GM19468 (cell line): ENCODE data around the gene ADK.

ENCODE experiments used
- ATAC-seq: cut with Tn5 transposase; IDR thresholded peaks from one replicate; pipeline ENCODE4 v1.9.1; 2021; ENCODE audit warnings: mild to moderate bottlenecking, moderate library complexity, moderate number of reproducible peaks; ENCODE audit not compliant: unreplicated experiment; ENCODE audit errors: extremely low read depth

The ADK gene

DNA sequence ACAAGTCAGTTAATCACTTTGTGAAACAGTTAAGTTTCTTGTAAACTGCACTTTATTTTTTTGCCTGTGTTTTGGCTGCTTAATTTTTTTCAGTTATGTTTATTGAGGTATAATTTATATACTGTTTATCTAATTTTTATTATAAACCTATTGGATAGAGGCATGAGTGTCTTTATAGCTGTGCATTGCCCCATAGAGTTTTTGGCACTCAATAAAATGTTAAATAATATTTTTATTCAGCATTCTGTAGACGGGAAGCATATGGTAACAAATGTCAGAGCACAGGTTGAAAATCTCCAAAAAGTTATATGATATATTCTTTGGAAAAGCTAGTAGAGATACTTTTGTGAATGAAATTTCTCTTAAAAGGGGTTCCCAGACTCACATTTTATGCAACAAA lies 431.5 kb downstream of the ADK start:
- no peak for ATAC-seq

DNA sequence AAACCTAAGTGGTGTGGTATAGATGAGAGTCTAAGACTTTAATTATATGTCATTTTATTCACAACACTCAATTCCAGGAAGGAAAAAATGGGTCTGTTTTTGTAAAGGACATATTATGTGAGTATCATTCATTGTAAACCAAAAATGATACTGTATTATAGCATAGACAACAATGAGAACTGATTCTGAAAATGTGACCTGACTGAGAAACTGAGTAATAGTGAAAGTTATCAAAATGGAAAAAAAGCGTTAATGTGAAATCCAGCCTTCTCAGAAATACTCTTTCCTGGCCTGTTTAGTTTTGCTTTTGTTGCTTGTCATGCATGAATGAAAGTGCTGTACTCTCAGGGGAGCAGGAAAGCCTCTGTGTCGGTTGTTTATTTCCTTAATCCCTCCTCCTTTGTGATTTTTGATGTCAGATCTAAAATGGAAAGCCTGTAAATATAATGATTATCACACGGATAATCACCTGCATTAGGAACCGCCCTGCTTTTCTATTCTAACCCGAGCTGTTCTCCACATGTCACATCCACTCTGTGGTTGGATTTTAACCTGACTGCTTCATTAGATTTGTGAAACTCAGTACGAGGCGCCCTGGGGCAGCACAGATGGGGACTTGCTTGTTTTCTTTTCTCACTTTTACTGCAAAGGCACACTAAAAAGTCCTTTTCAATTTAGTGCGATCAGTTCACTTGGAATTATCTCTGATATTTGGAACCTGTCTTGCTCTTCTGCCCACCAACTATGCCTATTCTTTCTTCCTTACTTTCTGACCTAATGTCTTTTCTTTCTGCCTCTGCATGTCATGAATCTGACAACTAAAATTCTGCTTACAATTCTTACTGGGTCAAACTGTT lies 434.4 kb downstream of the ADK start:
- ATAC-seq, result peak; percentile 56

DNA sequence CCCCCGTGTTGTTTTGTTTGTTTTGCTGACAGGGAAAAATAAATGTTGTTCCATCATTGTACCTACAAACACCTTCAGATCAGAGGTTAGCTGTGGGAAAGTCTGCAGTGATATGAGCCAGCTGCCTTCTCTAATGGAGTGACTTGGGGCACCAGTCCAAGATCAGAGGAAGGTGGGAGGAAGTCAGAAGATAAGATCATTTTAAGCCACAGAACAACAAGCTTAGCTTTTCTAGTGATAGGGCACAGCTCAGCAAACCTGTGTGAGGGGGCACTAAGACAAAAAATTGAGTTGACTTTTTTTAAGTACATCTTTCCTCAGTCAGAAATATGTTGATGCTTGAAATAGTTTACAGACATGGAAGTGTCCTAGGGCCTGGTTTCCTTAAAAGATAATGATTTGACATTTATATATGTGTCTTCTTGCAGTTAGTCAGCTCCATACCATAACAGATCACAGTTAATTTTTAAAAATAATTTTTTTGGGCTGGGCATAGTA lies 435.1 kb downstream of the ADK start:
- no peak for ATAC-seq

DNA sequence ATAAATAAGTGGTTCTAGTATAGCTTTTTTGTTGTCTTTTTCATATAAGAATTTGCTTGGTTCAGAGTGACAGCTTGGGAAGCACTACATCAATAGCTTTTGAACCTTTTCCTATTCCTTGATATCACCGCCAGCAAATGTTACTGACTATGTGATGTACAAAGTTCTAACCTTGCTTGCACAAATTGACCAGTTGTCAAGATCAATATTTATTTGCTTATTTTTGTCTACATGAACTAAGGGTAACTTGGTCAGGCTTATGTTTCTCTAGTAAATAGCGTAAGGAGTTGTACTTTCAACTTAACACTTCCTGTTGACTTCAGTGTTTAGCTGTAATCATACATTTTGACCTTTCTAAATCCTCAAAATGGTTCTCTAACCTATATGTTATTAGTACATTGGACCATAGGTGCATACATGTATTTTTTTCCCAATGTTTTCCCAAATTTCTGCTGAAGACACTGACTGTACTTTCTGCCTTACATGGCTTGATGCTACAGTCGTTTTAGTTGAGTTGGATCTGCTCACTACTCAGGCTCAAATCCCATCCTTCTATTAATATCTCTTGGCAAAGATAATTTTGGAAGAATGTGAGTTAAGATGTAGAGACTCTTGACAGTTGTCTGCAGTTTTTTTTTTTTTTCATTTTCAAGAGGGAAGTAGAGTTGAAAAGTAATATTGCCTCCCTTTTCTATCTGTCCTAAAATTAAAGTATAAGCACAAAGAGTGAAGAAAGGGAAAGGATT lies 436.3 kb downstream of the ADK start:
- no peak for ATAC-seq

DNA sequence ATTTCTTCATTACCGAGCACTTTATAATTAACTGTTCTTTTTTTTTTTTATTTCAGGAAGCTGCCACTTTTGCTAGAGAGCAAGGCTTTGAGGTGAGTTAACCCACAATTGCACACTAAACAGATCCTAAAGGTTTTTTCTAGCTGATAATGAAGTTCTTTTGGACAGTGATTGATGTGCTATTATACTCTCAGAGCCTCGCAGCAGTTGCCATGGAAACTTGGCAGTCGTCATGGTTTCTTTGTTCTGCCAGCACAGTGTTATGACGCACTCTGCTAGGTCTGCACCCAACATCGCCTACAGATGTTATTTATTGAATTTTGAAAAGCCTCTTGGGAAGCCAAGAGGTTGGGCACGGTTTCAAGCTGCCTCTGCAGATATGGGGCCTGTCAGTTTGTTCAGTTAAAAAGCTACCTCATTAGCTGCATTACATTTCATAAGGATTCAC lies 438.2 kb downstream of the ADK start:
- no peak for ATAC-seq

DNA sequence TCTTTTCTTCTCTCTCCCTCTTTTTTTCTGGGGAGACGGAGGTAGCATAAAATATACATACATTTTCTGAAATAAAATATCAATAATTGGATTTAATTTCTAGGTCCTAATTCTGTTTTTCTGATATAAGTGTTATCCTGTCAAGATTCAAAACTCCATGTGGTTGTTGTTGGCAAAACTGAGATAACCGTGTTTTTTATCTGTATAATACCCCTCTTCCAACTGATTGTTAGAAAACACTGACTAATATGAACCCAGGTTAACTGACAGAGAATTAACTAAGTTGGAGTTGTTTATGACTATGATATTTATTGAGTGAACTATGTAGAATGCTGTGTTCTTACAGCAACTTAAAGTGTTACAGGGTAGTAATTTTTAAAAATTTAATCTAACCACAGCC lies 438.8 kb downstream of the ADK start:
- ATAC-seq, result no peak

DNA sequence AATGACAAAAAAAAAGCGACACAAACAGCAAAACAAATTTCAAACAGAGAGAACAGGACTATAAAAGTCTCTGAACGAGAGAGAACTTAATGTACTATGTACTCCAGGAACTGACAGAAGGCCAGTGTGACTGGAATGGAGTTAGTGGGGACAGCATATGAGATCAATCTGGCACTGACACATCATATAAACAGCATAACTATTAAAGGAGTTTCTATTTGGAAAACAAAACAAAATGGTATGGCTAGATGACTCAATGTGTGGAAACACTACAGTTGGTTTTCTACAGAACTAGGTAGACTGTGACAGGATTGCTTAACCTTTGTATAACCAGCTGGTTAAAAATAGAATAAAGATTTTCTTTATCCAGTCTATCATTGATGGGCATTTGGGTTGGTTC lies 442.4 kb downstream of the ADK start:
- ATAC-seq, result no peak

DNA sequence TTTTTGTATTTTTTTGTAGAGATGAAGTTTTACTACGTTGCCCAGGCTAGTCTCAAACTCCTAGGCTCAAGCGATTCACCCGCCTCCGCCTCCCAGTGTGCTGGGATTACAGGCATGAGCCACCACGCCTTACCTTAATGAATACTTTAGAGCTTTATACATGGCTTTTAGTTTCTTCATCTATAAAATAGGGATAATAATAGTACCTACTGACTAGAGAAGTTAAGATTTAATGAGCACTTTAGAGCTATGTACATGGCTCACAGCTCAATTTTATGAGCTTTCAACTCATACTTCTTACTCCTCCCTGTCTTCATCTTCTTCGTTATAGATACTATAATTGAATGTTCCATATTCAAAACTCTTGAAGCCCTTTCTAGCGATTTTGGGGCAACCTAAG lies 445.7 kb downstream of the ADK start:
- ATAC-seq, result no peak

DNA sequence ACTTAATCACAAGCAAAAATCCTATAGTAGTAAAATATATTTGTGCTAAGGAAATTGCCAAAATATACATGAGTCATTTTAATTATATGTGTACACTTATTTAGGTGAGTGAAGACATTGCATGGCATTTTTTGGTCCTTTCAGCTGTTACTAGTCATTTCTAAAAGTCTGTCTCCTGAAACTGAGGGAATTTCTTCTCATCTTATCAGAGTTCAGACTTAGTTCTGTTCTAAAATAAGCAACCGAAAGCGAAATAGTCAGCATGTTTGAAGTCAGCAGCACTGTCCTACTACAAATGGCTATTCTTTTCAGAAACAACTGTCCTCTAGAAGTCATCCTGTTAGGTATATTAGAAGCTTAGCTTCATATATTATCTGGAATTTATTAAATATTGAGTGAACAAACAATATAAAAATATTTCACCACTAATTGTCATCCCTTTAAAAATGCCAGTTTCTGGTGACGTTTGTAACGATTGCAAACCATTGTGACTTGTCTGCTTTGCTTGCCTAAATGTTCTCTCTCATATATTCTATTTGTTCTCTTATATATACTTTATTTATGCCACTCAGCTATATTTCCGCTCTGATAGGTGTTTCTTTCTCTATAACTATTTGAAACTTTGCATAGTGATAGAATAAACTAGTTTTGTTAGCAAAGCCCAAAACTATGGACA lies 448.0 kb downstream of the ADK start:
- ATAC-seq, result no peak

DNA sequence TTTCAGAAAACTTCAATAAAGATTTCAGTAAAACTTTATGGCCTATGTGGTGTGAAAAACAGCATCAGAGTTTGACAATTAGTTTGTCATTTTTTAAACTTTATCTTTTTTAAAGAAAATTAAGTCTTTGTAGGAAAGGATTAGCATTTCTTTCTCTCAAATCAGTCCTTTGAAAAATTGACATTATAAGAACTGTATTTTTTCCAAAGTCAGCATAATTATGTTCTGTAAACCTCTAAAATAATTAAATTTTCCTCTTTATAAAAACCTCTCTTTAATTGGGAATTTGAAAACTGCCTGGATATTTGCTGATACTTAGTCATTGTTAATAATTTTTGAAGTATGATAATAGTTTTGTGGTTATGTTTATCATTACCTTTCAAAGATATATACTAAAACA lies 448.7 kb downstream of the ADK start:
- ATAC-seq, result no peak

DNA sequence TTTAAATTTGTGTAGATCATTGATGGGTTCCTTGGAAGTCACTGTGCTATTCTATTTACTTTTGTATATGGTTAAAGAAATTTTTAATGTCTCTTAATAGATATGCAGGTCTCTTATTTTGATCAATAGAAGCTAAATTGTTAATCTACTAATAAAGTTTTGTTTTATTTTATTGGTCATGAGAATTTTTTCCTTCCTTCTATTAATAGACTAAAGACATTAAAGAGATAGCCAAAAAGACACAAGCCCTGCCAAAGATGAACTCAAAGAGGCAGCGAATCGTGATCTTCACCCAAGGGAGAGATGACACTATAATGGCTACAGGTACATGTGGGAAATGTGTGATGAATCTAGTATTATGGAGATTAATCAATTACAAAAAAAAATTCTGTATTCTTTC lies 449.1 kb downstream of the ADK start:
- ATAC-seq, result no peak

DNA sequence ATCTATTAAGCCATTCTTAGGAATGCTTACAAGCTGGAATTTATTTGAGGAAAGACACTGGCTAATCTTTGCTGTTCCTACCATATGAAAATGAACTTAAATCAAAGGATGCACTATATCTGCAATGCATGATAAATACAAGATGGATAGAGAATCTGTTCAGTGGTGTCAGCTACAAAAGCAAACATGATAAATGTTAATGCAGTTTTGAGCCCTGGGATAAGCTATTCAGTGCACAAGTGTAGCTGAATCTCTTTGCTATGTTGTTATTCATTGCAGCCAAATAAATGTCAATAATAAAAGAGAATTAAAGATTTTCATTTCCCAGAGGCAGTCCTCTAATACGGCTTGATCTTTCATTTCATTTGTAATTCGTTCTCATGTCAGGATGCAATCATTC lies 451.6 kb downstream of the ADK start:
- ATAC-seq, result no peak

DNA sequence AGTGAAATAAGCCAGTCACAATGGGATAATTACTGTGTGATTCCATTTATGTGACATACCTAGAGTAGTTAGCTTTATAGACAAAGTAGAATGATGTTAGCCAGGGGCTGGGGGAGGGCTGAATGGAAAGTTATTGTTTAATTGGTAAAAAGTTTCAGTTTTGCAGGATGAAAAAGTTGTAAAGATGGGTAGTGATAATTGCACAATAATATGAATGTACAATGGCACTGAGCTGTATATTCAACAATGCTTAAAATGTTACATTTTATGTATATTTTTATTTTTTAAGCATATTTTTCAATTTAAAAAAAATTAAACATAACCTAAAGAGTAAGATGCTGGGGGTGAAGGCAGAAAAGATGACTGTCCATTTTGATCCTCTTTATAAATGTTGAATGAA lies 459.3 kb downstream of the ADK start:
- ATAC-seq, result no peak

DNA sequence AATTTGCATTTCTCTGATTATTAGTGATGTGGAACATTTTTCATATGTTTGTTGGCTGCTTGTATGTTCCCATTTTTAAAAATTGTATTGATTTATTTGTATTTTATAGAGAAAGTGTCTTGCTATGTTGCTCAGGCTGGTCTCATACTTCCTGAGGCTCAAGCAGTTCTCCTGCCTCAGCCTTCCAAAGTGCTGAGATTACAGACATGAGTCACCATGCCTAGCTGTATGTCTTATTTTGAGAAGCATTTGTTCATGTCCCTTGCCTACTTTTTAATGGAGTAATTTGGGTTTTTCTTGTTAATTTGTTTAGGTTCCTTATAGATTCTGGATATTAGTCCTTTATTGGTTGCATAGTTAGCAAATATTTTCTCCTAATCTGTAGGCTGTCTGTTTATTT lies 461.2 kb downstream of the ADK start:
- no peak for ATAC-seq

DNA sequence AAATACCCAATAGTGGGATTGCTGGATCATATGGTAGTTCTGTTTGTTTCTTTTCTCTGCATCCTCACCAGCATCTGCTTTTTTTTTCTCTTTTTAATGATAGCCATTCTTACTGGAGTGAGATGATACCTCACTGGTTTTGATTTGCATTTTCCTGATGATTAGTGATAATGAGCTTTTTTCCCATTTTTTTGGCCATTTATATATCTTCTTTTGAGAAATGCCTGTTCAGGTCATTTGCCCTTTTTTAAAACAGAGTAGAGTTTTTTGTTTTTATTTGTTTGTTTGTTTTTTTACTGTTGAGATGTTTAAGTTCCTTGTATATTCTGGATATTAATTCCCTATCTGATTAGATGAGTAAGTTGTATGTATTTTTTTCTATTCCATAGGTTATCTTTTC lies 469.6 kb downstream of the ADK start:
- ATAC-seq, result no peak

DNA sequence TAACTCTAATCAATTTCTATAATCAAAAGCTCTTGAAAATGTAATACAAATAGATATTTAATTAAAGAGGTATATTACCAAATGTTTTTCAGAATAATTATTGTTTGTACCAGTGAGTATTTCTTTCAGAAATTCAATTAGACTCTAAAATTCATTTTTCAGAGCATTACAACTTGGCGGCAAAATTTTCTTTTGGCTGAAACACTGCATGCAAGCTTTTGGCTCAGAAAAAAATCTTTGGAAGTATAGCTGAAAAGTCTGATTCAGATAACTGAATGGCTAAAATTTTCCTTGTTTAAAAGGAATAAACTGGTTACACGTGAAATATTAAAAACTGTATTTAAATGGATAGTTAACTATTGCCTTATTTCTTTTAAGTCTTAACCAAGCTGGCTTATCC lies 472.8 kb downstream of the ADK start:
- ATAC-seq, result no peak

DNA sequence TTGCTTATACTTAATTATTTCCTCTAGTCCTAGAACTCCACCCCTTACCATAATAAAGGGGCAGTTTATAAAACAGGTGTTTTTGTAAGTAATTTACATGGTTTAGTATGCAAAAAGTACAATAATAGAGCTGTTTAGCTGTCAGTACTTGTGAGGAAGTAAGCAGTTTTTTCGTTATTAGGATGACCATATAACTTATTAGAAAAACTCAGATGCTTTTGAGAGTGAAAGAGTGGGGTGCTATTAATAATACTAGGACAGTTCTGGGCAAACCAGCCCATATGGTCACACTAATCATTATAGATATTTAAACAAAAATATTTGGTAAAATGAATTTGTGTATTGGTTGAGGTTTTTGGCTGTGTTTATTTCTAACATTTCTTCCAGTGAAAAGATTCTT lies 473.5 kb downstream of the ADK start:
- ATAC-seq, result no peak

DNA sequence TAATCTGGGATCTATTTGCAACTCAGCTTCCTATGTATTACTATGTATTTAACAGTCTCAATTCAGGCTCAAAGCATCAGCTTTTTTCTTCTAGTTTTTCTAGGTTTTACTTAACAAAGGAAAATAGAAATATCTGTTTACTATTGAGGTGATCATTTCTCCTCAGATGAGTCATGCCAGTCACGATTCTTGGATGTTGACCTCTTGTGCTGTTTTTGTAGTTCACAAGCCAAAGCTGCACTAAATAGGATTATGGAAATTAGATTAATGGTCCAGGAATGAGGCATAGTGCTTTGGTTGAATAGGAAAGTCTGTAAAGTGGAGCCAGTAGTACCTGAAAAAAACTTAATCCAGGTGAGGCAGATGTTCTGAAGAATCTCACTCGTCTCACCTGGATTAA lies 477.1 kb downstream of the ADK start:
- no peak for ATAC-seq

DNA sequence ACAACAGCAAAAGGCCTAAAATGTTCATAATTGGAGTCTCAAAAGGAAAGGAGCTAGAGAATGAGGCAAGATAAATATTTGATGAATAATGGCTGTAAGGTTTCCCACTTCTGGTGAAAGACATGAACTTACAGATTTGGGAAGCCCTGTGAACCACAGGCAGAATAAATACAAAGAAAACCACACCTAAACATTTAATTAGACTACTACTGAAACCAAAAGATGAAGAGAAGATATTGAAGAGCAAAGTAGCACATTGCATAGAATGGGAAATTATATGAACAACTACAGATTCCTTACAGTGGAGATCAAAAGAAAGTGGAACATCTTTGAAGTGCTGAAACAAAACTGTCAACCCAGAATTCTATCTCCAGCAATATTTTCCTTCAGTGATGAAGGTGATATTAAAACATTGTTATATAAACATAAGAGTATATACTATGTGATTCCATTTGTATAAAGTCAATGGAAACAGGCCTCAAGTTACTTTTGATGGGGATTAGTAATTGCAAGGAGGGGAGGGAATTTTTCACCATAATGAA lies 484.0 kb downstream of the ADK start:
- no peak for ATAC-seq

DNA sequence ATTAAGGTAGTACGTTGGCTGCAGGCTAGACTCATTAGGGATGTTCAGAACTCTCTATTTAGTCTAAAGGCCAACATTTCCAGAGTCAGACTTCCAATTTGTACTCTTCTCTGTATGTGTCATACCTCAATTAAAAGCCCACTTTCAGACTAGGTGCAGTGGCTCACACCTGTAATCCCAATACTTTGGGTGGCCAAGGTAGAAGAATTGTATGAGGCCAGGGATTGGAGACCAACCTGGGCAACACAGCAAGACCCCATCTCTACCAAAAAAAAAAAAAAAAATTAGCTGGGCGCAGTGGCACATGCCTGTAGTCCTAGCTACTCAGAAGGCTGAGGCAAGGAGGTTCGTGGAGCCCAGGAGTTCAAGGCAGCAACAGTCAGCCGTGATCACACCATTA lies 484.6 kb downstream of the ADK start:
- ATAC-seq, result no peak

DNA sequence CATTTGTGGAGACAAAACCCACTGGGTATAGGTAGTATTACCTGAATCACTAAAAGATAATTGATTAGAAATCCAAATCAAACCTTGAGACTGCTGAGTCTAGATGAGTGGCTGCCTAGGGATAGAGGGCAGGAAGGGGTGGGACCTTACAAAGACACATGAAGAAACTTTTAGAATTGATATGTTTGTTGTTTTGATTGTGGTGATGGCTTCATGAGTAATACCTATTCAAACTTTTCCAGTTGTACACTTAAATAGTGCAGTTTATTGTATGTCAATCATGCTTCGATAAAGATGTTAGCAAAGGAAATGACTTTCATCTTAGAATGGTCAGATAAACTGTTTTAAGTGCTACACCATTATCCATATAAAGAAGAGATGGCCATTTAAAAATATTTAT lies 486.7 kb downstream of the ADK start:
- ATAC-seq, result no peak
